HEK293 (cell line): ENCODE measurements around the gene MICAL3.

Experiments used
- REST ChIP-seq: fragments of 450-650 bp; formaldehyde crosslinking; IDR thresholded peaks from 2 replicates; pipeline ENCODE4 v1.5.1; 2016; ENCODE audit warnings: missing biosample characterization, missing genetic modification characterization
- ZNF140 ChIP-seq: fragments of 450-650 bp; formaldehyde crosslinking; IDR thresholded peaks from 2 replicates; pipeline ENCODE4 v1.5.1; 2016; ENCODE audit warnings: missing biosample characterization, missing genetic modification characterization
- ZNF768 ChIP-seq: fragments of 450-650 bp; formaldehyde crosslinking; IDR thresholded peaks from 2 replicates; pipeline ENCODE4 v1.5.1; 2018; ENCODE audit warnings: missing biosample characterization, mild to moderate bottlenecking, missing genetic modification characterization
- ZNF785 ChIP-seq: fragments of 450-650 bp; formaldehyde crosslinking; IDR thresholded peaks from 2 replicates; pipeline ENCODE4 v1.5.1; 2016; ENCODE audit warnings: missing biosample characterization, missing genetic modification characterization
- TF ChIP-seq, protein P1 (sequence below): fragments of 450-650 bp; formaldehyde crosslinking; IDR thresholded peaks from 2 replicates; pipeline ENCODE4 v1.5.1; 2016; ENCODE audit warnings: missing biosample characterization, missing genetic modification characterization

DNA sequence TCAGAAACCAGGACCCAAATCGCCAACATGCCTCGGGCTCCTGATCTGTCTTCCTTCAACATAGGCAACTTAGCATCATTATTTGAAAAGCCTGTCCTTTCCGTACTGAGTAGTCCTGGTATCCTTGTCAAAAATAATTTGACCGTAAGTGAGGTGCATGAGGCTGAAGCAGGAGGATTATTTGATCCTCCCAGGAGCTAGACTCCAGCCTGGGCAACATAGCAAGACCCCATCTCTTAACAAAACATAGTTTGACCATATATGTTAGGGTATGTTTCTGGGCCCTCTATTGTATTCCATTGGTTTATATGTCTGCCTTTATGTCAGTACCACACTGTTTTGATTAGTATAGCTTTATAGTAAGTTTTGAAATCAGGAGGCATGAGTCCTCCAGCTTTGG lies 112.5 kb downstream of the MICAL3 start:
- TF ChIP-seq ZNF785 (no peak), ZNF140 (tag by site-specific recombination) (no peak), ZNF768 (tag by site-specific recombination) (no peak), REST (tag by site-specific recombination) (no peak)
- TF ChIP-seq, protein P1, sequence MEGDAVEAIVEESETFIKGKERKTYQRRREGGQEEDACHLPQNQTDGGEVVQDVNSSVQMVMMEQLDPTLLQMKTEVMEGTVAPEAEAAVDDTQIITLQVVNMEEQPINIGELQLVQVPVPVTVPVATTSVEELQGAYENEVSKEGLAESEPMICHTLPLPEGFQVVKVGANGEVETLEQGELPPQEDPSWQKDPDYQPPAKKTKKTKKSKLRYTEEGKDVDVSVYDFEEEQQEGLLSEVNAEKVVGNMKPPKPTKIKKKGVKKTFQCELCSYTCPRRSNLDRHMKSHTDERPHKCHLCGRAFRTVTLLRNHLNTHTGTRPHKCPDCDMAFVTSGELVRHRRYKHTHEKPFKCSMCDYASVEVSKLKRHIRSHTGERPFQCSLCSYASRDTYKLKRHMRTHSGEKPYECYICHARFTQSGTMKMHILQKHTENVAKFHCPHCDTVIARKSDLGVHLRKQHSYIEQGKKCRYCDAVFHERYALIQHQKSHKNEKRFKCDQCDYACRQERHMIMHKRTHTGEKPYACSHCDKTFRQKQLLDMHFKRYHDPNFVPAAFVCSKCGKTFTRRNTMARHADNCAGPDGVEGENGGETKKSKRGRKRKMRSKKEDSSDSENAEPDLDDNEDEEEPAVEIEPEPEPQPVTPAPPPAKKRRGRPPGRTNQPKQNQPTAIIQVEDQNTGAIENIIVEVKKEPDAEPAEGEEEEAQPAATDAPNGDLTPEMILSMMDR (tag by site-specific recombination), result no peak
